ENCODE data around the gene MRPL38. TPM values are rescaled to one million over a fixed set of nuclear protein-coding genes. Genes with fewer than 3 reads are reported as not detected.

Gene MRPL38
- polyA plus RNA-seq, 1 donor = 74.8 TPM

DNA sequence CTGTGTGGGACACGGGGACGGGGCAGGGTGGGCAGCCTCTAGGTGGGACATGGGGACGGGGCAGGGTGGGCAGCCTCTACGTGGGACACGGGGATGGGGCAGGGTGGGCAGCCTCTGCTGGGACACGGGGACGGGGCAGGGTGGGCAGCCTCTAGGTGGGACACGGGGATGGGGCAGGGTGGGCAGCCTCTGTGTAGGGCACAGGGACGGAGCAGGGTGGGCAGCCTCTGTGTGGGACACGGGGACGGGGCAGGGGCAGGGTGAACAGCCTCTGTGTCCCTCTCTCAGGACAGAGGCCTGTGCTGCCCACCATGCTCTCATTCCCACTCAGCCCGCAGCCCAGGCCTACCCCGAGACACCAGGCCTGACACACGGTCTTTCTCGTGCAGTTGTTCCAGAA lies 16.9 kb upstream of the MRPL38 start:
- no peak for DNase-seq

DNA sequence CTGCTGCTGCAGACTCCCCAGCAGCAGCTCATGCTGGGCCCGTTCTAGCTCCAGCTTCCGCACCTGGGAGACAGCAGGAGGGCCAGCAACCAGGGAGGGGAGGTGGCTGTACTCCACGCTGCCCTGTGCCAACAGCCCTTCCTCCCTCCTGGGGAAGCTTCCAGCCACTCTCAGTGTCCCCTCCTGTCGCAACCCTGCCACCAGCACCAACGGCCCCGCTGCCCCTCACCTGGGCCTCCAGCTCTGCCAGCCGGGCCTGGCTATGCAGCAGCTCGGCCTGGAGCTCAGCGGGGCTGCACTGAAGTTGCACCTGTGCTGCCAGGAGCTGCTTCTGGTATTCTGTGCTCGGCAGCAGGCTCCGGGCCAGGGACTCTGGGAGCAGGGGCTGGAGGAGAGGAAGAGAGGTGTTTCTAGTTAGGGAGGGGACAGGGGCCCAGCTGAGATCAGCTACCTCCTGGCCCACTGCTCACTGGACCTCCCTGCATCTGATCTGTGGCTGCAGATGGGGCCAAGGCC lies 15.4 kb upstream of the MRPL38 start:
- no peak for DNase-seq

DNA sequence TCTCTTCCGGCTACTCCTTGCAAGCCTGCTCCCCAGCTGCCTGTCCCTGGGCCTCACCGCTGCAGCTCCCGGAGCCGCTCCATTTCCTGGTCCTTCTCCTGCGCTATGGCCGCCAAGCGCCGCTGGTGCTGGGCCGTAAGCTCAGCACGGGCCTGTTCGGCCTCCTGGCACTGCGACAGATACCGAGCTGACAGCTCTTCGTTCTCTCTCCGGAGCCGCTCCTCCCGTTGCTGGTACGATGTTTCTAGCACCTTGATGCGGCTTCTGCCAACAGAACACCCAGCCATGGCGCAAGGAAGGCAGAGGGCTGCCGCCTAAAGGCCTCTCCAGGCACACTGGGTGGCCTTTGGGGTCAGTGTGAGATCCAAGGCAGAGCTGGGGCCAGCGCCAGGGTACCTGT lies 14.9 kb upstream of the MRPL38 start:
- no peak for DNase-seq

DNA sequence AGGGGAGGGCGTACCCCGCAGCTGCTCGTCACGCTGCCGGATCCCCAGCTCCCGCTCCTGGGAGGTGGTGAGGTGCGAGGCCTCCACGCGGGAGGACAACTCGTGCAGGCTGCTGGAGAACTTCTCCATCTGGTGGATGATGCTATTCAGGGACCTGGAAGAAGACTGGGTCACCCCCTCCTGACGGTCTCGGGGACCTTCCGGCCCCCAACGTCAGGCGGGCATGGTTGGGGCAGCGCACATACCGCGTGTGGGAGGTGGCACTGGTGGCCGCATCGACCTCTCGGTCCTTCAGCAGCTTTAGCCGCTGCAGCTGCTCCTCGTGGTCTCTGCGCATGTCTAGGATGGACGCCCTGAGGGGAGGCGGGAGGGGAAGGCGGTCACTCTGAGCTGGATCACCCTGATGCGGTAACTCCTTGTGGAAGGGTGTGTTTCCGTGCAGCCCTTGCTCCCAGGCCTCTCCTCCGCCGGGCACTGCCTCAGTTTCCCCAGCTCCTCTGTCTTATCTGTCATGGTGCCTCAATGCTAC lies 13.3 kb upstream of the MRPL38 start:
- DNase-seq = no peak

DNA sequence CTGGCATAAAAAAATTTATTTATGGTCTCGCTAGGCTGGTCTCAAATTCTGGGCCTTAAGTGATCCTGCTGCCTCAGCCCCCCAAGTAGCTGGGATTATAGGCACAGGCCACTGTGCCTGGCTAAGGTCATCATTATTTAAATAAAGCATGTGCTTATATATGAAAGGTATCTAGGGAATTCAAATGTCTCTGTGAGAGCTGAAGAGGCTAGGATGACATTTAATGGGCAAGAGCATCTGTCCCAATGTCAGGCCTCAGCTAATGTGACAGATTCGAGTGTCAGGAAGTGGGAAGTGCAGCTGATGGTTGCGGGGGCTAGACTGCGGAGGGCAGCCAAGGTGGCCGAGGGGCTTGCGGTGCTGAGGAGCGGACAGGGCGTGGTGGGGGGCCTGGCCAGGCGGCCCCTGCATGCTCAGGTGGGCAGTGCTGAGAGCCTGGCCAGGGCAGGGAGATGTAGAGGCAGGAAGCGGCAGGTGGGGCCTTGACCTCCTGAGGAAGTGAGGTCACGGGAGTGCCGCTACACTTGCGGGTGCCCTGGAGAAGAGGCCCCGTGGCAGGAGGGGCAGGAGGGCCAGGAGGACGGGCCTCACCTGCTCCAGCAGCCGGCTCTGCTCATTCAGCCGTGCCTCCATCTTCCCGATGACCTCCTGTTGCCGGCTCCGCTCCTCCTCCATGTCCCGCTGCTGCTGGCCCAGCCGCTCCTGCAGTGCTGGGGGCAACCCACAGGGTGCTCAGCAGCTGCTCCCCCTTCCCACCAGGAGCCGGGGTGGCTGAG lies 12.6 kb upstream of the MRPL38 start:
- no peak for DNase-seq

DNA sequence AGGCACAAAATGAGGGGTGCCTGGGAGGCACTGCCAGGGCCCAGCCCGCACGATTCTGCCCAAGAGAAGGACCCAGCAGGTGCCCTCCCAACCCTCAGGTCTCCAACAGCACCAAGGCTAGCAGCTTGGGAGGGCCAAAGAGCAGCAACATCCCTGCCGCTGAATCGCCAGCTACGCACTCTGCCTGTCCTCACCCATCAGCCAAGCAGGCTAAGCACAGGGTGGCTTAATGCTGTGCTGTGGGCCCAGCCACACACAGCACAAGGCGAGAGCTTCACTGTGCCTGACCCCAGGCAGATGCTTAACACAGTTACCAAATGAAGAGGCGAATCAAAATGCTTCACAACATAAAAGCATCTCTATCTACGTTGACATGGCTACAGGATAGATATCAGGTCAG lies 10.6 kb upstream of the MRPL38 start:
- no peak for DNase-seq

DNA sequence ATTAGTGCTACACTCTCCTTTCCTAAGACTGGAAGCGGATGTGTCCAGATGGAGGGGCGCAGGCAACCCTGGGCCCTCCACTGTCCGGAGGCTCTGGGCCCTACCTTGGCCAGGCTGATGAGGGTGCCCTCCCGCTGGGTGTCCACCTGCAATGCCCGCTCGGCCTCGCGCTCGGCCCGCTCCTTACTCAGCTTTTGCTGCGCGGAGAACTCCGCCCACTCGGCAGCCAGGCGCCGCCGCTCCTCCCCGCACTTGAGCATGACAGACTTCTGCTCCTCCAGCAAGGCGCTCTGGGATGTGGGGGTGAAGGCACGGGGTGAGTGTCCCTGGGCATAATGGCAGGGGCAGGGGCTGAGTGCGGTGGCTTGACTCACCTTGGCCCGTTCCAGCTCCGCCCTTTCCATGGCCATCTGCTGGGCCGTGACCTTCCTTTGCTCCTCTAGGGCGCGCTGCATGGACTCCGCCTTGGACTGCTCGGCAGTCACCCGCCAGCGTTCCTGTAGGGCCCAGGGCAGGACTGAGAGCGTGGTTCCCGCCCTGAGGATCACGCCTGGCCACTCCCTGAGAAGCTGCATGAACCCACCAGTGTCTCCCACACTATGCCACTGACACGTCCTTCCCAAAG lies 10.1 kb upstream of the MRPL38 start:
- DNase-seq = no peak

DNA sequence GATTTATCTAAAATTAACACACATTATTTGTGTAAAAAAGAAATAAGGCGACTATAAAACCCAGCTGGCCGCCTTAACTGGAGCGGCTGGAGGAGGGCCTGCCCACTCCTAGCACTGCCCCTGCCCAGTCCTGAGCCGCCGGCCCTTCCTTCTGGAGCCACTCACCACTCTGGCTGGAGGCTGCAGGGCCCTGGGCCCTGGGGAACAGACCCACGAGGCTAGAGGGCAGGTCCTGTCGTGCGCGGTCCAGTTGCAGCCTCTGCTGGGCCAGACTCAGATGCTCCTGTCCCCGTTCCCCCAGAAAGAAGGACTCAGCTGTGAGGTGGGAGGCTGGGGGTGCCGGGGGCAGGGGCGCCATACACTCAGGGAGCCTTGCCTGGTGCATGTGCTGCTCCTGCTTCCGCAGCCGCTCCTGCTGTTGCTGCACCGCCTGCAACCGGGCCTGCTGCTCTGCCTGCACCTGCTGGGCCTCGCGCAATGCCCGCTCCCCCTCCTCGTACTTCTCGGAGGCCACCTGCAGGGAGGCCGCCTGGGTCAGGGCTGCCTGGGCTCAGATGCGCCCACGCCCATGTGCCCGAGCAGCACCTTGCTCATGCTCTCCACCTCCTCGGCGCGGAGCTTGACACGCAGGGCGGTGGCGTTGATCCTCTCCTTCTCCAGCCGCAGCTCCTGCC lies 9.0 kb upstream of the MRPL38 start:
- no peak for DNase-seq

DNA sequence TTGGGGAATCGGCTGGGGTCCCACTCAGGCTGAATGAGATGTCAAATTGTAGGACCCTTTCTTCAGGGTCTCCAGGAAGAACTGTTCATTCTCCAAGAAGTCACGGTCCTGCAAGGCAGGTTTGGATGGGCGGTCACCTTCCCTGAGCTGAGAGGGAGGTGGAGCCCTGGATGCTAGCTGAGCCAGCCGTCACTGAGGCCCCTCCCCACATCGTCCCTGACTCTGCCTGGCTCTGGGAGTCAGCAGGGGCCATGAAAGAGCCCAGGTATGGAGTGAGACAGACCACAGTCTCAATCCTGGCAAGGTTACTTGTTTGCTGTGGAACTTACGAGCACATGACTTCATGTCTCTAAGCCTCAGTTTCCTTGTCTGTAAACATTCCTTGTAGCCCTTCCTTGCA lies 6.0 kb upstream of the MRPL38 start:
- DNase-seq = no peak

DNA sequence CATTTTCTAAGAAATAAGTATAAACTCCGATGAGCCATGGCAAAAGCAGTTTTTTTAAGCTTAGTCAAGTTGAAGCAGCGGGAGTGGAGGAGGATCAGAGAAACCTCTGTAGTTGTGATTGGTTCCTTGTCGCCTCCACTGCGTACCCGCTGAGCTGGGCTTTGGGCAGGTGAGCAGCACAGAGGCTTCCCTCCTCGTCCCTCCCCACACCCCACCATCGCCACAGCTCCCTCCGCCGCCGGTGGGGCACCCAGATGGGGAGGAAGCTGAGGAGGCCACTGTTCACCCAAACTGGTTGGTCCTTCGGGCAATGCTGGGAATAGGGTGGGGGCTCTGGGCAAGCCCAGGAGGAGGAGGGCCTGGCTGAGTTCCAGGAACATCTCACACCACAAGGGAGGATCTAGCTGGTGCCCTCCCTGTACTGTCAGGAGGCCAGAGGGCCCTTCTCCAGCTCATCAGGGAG lies 5.2 kb upstream of the MRPL38 start:
- DNase-seq = no peak

DNA sequence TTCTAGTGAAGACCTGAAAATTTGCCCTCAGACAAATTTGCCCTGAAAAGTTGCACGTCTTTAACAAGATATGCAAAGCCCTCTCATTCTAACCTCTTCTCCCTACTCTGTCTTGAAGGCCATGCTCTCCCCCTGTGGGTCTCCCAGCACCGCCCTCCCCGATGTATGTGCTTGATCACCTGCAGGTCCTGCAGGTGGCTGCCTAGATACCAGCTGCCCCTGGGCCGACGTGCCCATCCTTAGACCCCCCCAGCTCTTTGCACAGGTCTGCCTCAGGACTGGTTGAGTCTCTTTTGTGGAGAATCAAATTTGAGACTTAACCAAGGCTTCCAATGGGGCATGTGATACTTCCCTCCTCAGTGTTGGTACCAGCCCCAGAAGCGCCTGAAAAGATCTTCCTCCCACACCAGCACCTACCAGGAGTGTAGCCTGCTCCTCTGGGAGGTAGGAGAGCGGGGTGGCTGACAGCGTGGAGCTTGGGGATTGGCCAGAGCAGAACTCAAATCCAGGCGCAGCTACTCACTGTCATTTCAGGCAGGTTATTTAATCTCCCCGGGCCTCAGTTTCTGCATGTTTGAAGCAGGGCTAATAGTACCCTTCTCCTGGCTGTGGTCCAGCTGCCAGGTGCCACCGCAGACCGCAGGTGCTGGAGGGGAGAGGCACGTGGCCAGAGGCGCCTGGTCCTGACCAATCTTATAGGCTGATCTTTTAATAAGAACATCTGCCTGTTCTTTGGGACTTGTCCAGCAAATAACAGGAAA lies 4.5 kb upstream of the MRPL38 start:
- DNase-seq = no peak

DNA sequence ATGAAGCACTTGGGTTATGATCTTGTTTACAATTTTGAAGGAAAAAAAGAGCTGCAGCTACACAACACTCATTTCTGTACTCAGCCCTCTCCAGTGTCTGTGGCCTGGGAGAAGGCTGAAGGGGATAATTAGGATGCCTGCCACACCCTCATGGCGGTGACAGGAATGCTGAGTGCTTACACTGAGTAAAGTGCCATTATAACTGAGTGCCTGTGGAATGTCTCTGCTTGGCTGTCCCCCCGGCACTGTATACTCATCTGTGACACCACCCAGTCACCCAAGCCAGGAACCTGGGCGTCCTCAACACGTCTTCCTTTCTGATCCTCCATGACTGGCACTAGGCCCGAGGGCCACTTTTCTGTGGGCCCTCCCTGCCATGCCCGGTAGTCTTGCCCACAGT lies 3.5 kb upstream of the MRPL38 start:
- no peak for DNase-seq

DNA sequence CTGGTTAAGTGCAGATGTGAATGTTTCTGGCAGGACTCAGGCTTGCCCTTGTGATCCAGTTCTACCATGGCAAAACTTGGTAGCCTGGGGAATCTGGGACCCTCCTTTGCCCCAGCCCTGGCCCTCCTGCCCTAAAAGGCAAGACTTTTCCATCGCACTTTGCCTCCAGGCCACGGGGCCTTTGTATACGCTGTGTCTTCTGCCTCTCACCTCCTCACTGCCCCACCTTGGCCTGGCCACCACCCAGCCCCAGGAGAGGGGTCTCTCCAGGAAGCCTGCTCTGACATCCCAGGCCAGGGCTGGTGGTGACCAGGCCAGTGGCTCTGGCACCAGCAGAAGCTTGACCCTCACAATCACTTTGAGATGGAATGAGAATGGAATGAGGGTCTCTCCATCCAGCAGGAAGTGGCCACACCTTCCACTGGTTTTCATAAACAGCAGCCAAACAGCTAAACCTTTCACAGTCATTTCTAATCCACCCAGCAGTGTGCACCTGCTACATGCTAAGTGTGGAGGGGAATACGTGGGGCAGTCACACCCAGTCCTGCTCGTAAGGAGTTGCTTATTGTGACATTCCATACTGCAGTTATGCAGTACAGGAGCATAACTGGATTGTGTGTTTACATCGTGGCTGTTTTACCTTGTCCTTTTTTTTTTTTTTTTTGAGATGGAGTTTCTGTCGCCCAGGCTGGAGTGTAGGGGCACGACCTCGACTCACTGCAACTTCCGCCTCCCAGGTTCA lies 1.6 kb upstream of the MRPL38 start:
- no peak for DNase-seq

DNA sequence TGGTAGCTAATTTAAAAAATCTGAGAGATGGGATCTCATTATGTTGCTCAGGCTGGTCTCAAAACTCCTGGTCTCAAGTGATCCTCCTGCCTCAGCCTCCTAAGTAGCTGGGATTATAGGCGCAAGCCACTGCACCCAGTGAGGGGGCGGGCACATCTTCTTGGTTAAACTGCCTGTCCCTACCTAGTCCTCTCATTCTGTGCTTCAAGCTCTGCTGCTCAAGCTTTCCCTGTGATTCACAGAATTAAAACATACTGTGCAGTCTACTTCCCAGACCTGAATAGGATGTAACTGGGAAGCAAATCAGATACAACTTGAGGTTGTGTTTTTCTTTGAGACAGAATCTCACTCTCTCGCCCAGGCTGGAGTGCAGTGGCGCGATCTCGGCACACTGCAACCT lies 2.3 kb downstream of the MRPL38 start:
- no peak for DNase-seq

DNA sequence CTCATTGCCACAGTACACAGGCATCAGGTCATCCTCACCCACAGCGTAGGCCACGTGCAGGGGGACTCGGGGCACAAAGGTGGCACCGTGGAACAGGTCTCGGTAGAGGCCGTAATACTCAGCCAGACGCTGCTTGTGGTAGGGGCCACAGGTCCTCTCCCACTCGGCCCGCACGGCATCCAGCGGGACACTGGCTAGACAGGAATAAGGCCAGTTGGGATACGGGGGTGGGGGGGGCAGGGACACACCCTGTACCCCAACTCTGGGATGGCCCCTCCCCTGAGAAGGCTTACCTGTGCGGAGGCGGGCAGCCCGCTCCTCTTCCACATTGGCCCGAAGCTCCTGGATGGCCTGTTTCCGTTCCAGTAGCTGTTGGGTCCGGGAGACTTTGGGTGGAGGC lies 3.0 kb downstream of the MRPL38 start:
- DNase-seq = no peak

DNA sequence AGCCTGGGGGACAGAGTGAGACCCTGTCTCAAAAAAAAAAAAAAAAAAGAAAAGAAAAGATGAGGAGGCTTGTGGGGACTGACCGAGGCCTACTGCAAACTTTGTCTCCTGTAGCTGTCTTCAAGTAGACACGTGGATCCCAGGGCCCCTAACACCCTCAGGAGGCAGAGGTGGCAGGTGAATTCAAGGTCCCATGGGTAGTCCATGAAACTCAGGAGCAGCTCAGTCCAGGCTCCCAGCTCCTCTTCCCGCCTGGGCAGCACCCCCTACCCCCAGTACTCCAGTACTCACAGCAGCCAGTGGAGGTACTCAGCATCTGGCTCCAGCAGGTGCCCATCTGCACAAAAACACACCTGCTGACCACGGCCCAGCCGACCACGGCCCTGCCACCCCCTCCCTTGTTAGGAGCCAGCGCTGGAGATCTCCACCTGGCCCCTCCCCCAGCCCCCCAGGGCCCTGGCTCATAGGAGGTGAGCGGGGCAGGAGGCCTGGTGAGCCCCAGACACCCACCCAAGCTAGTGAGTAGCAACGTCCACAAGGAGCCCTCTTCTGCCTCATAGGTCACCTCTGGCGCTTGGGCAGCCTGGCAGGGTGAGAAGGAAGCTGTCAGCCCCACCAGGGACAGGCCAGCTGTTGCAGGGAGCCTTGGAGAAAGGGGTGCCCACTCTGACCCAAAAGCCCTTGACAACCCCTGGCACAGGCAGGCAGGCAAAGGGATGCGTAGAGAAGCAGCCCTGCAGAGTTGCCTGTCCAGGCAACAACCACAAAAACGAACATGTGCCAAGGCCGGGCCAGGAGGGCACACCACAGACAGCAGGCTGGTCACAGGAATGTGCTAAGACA lies 3.8 kb downstream of the MRPL38 start:
- DNase-seq = no peak

DNA sequence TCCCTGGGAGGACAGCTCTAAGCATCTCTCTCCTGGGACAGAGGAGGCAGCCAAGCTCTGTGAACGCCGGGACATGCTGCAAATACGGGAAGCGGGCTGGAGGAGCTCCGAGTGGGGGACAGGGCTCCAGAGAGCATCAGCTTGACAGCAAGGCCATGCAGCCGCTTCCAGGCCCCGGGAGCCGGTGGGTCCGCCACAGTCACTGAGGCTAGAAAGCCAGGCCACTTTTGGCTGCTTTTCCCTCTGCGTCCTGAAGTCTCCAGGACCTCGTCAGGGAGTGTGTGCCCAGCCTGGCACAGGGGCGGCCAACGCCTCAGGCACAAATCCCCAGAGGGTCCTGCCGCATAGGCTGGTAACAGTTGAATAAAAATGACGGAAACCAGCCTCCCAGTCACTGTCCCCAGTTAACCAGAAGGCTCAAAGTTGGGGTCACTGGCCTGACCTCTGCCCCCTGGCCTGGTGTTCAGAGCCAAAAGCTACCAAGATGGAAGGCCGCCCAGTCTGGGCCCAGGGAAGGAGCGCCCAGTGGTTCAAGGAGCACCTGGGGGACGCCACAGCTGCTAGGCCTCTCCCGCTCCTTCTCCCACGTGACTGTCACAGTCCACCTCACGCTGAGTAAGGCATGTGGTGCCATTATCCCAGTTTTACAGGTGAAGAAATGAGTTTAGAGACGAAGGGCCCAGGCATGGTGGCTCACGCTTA lies 4.8 kb downstream of the MRPL38 start:
- DNase-seq = no peak

DNA sequence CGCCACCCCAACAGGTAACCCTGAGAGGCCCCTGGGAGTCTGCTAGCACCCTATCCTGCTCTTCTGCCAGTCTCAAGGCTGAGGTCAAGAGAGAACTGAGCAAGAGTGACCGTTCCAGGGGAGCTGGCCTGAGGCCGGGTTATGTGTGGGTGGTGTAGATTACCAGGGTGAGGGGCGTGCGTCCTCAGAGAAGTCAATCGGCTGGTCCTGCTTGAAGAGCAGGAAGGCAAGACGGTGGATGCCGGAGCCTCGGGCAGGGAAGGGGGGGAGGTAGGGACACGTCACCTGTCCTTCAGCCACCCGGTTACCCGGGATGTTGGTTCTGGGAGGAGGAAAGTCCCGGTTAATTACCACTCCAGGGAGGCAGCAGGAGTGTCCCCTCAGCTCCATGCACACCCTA lies 5.3 kb downstream of the MRPL38 start:
- no peak for DNase-seq

DNA sequence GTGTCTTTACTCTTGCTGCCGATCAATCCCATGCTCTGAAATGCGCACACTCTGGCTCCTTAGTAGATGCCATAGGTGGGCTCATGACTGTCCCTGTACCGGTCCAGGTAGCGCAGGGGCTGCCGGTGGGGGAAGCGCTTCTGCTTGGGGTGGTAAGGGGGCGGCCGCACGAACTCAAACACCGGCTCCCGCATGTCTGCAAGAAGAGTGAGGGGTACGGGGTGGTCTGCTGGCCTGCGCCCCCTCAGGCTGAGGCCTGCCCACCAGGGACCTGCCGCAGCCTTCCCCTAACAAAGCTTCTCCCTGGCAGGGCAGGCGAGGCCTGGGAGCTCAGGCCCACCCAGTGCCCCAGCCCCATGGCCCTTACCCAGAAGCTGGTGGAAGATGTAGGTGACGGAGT lies 5.9 kb downstream of the MRPL38 start:
- DNase-seq = no peak

DNA sequence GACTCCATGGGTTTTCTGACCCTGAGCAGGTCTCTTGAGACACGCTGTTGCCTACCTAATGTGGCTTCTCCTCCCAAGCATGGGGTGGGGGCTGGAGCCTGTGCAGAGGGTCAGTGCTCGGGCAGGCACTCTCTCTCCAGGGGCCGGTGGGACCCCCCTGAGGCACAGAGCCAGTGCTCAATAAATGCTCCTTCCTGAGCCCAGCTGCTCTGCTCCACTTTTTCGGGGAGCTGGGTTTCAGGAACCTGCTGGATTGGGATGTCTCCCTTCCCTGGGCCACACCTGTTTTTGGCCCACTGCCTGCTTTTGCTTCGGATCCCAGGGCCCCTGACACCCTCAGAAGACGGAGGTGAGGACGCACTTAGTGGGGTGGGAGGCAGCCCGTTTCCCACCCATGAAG lies 6.6 kb downstream of the MRPL38 start:
- no peak for DNase-seq
